A549 (cell line): ENCODE data around the gene MESD. TPM values are rescaled to one million over a fixed set of nuclear protein-coding genes. Genes with fewer than 3 reads are reported as not detected.

ENCODE experiments used
- ATAC-seq, 2 experiments: fragments of 200-7000 bp in 1 of 2; fragments of >200 bp in 1 of 2; cut with Nextera tagmentation in 1 of 2; cut with Tn5 transposase in 1 of 2; 3 replicates each; pipeline versions ENCODE4 v1.8.0 to v1.9.1; 2018 to 2020; ENCODE audit warnings: mild to moderate bottlenecking in 1 of 2, moderate library complexity in 1 of 2
- CTCF ChIA-PET: fragments of 300-600 bp; sonication (Branson Sonifier 250); formaldehyde crosslinking; extraction: SDS; loops from one replicate; lab custom pipeline; 2021; ENCODE audit warnings: antibody characterized with exemption, inconsistent platforms; lab: Yijun Ruan, JAX
- POLR2A ChIA-PET: fragments of 350-600 bp; formaldehyde crosslinking; extraction: SDS; loops from one replicate; lab custom pipeline; 2021; ENCODE audit warnings: antibody characterized with exemption, inconsistent platforms; lab: Yijun Ruan, JAX
- DNase-seq, 2 experiments: peaks; one replicate each; pipeline versions ENCODE4 v3.0.0 to v3.0.0-alpha.2; 2011 to 2016; ENCODE audit warnings: low read depth in 1 of 2, low spot score in 1 of 2
- FAIRE-seq: peaks from 2 replicates; lab custom pipeline; 2011; peaks lifted over from hg19 to GRCh38; lab: Jason Lieb, UNC
- H3K27ac ChIP-seq, 2 experiments: fragments of >200 bp; sonication (Bioruptor Twin); formaldehyde crosslinking; 3 replicates each; pipeline ENCODE4 v1.5.1; 2016 to 2017
- H3K4me1 ChIP-seq: fragments of >200 bp; sonication (Bioruptor Twin); formaldehyde crosslinking; 3 replicates; pipeline ENCODE4 v1.6.1; 2016
- H3K4me2 ChIP-seq: fragments of >200 bp; sonication (Bioruptor Twin); formaldehyde crosslinking; 3 replicates; pipeline ENCODE4 v1.6.1; 2016
- H3K4me3 ChIP-seq: fragments of >200 bp; sonication (Bioruptor Twin); formaldehyde crosslinking; 3 replicates; pipeline ENCODE4 v1.5.1; 2016
- H3K9me3 ChIP-seq: fragments of >200 bp; sonication (Bioruptor Twin); formaldehyde crosslinking; 3 replicates; pipeline ENCODE4 v1.6.1; 2016
- CEBPB ChIP-seq, 2 experiments: fragments of >200 bp in 1 of 2; sonication (Bioruptor Twin) in 1 of 2; formaldehyde crosslinking in 1 of 2; IDR thresholded peaks; 2 replicates each; pipeline ENCODE4 v1.6.1; 2012 to 2016
- CHD4 ChIP-seq: fragments of 200-600 bp; sonication (generic); IDR thresholded peaks from 2 replicates; pipeline ENCODE4 v1.6.1; 2016; ENCODE audit warnings: antibody characterized with exemption, mild to moderate bottlenecking, borderline replicate concordance
- EHF ChIP-seq: fragments of 250-450 bp; sonication (Bioruptor Pico); IDR thresholded peaks from 2 replicates; pipeline ENCODE4 v1.5.0; 2020; ENCODE audit warnings: mild to moderate bottlenecking
- EHMT2 ChIP-seq: fragments of 200-600 bp; sonication (generic); IDR thresholded peaks from 2 replicates; pipeline ENCODE4 v1.6.1; 2016; ENCODE audit warnings: antibody characterized with exemption, low read depth, mild to moderate bottlenecking, moderate library complexity
- FOSB ChIP-seq: fragments of 250-450 bp; sonication (Bioruptor Pico); IDR thresholded peaks from 2 replicates; pipeline ENCODE4 v1.5.0; 2020; ENCODE audit warnings: mild to moderate bottlenecking, moderate library complexity
- FOSL2 ChIP-seq, 2 experiments: fragments of 450-650 bp in 1 of 2; fragments of >200 bp in 1 of 2; sonication (Bioruptor Twin) in 1 of 2; formaldehyde crosslinking; IDR thresholded peaks; 2 replicates each; pipeline versions ENCODE4 v1.5.0 to v1.6.1; 2016 to 2020; ENCODE audit warnings: mild to moderate bottlenecking in 1 of 2, moderate library complexity in 1 of 2
- FOXS1 ChIP-seq: fragments of 250-450 bp; sonication (Bioruptor Pico); IDR thresholded peaks from 2 replicates; pipeline ENCODE4 v1.5.0; 2020; ENCODE audit warnings: mild to moderate bottlenecking, moderate library complexity
- HEYL ChIP-seq: fragments of 250-450 bp; sonication (Bioruptor Pico); IDR thresholded peaks from 2 replicates; pipeline ENCODE4 v1.8.0; 2021; ENCODE audit warnings: mild to moderate bottlenecking, moderate library complexity
- HOXB5 ChIP-seq: fragments of 250-450 bp; sonication (Bioruptor Pico); IDR thresholded peaks from 2 replicates; pipeline ENCODE4 v1.5.0; 2020; ENCODE audit warnings: mild to moderate bottlenecking, moderate library complexity
- KDM5A ChIP-seq: fragments of 200-600 bp; sonication (generic); IDR thresholded peaks from 2 replicates; pipeline ENCODE4 v1.6.1; 2016; ENCODE audit warnings: antibody characterized with exemption, mild to moderate bottlenecking
- MYC ChIP-seq: IDR thresholded peaks from 2 replicates; pipeline ENCODE4 v1.6.1; 2012; ENCODE audit warnings: mild to moderate bottlenecking, inconsistent platforms, low read length, improper control_type of control experiment, borderline replicate concordance
- NFE2L2 ChIP-seq: fragments of 150-350 bp; conservative IDR thresholded peaks from 2 replicates; pipeline ENCODE4 v1.6.1; 2014; ENCODE audit warnings: low read length
- NR3C1 ChIP-seq: fragments of >200 bp; sonication (Bioruptor Twin); formaldehyde crosslinking; IDR thresholded peaks from 3 replicates; pipeline ENCODE4 v1.6.1; 2017
- PBX3 ChIP-seq: IDR thresholded peaks from 2 replicates; pipeline ENCODE4 v1.6.1; 2012
- PHF8 ChIP-seq: fragments of 200-600 bp; sonication (generic); IDR thresholded peaks from 2 replicates; pipeline ENCODE4 v1.6.1; 2016; ENCODE audit warnings: low read depth, mild to moderate bottlenecking, antibody characterized with exemption, moderate library complexity, borderline replicate concordance
- POLR2A ChIP-seq: IDR thresholded peaks from 2 replicates; pipeline ENCODE4 v1.6.1; 2012; ENCODE audit warnings: mild to moderate bottlenecking, low read length
- RAD21 ChIP-seq, 2 experiments: fragments of >200 bp in 1 of 2; sonication (Bioruptor Twin) in 1 of 2; formaldehyde crosslinking in 1 of 2; IDR thresholded peaks in 1 of 2; conservative IDR thresholded peaks in 1 of 2; 2 replicates in 1 of 2; 3 replicates in 1 of 2; pipeline ENCODE4 v1.6.1; 2012 to 2018; ENCODE audit warnings: inconsistent platforms in 1 of 2
- RARB ChIP-seq: fragments of 250-450 bp; sonication (Bioruptor Pico); IDR thresholded peaks from 2 replicates; pipeline ENCODE4 v1.8.0; 2021; ENCODE audit warnings: mild to moderate bottlenecking, moderate library complexity
- RCOR1 ChIP-seq: fragments of 150-350 bp; IDR thresholded peaks from 2 replicates; pipeline ENCODE4 v1.6.1; 2014; ENCODE audit warnings: antibody characterized with exemption, low read length, low read depth
- REST ChIP-seq: fragments of 200-600 bp; sonication (generic); IDR thresholded peaks from 2 replicates; pipeline ENCODE4 v1.6.1; 2016; ENCODE audit warnings: antibody characterized with exemption, mild to moderate bottlenecking, moderate library complexity
- RFX5 ChIP-seq: fragments of 450-650 bp; IDR thresholded peaks from 2 replicates; pipeline ENCODE4 v1.7.1; 2014; ENCODE audit warnings: antibody characterized with exemption, mild to moderate bottlenecking, moderate library complexity
- RNF2 ChIP-seq: fragments of 200-600 bp; sonication (generic); IDR thresholded peaks from 2 replicates; pipeline ENCODE4 v1.6.1; 2016; ENCODE audit warnings: low read depth, mild to moderate bottlenecking, antibody characterized with exemption, moderate library complexity, borderline replicate concordance
- TFCP2L1 ChIP-seq: fragments of 250-450 bp; sonication (Bioruptor Pico); IDR thresholded peaks from 2 replicates; pipeline ENCODE4 v1.5.0; 2021; ENCODE audit warnings: mild to moderate bottlenecking
- TP53 ChIP-seq: fragments of 250-450 bp; sonication (Bioruptor Pico); IDR thresholded peaks from 2 replicates; pipeline ENCODE4 v1.5.0; 2021; ENCODE audit warnings: mild to moderate bottlenecking, moderate library complexity
- ZC3H11A ChIP-seq: fragments of 450-650 bp; IDR thresholded peaks from 2 replicates; pipeline ENCODE4 v1.6.1; 2014; ENCODE audit warnings: antibody characterized with exemption, mild to moderate bottlenecking
- ZNF302 ChIP-seq: fragments of 250-450 bp; sonication (Bioruptor Pico); IDR thresholded peaks from 2 replicates; pipeline ENCODE4 v1.9.0; 2021; ENCODE audit warnings: inconsistent platforms, mild to moderate bottlenecking, moderate library complexity
- ZSCAN20 ChIP-seq: fragments of 250-450 bp; sonication (Bioruptor Pico); IDR thresholded peaks from 2 replicates; pipeline ENCODE4 v1.8.0; 2022; ENCODE audit warnings: mild to moderate bottlenecking, moderate library complexity
- WGBS: methylation state at CpG from one replicate; pipeline ENCODE4 v1.1.6; 2017; ENCODE audit errors: missing lambda C conversion rate; 5-methylcytosine and 5-hydroxymethylcytosine counted together
- polyA plus RNA-seq, 4 experiments: library from polyadenylated mRNA; depleted of rRNA in 3 of 4; stranded (reverse); fragments of >200 nt; fragmentation: RNase III in 1 of 4; extraction: RNeasy Plus Mini Kit Qiagen cat#74134 plus additional on column Dnase treatment in 1 of 4; gene quantifications; 2 replicates in 3 of 4; 3 replicates in 1 of 4; pipeline ENCODE4 v1.2.3, GENCODE V29; 2011 to 2017

Gene MESD
- polyA plus RNA-seq, 2 of the 4 experiments (the other 2 are of a cell fraction): 35.6 to 39.4 TPM

- TF ChIP-seq POLR2A (no peak), FOXS1 (no peak), ZNF302 (CRISPR knock-in tag) (no peak), RCOR1 (no peak), ZC3H11A (no peak), MYC (no peak), EHF (CRISPR knock-in tag) (no peak), CHD4 (no peak), PHF8 (no peak), EHMT2 (no peak), RNF2 (no peak), TP53 (no peak), NFE2L2 (no peak), RFX5 (no peak), REST (no peak), PBX3 (no peak), HEYL (CRISPR knock-in tag) (no peak), RARB (no peak)
- DNase-seq: no peak
- ChIA-PET CTCF (no interaction called here), POLR2A (no interaction called here)
- 85% methylated on average over 20 of the region's 20 CpGs for WGBS
- Histone ChIP-seq H3K9me3 (no peaks in the 10 kb centered on the region), H3K27ac (no peak overlapping the region), H3K4me1 (no peaks in the 10 kb centered on the region; the same call in 2 of the 3 replicates), H3K4me3 (no peak overlapping the region), H3K4me2 (no peak overlapping the region)
- no peak for ATAC-seq
- no peak for FAIRE-seq
Observed at GRCh38 chr15:80931721-80932512, 57.7 kb downstream of the MESD start.

- ATAC-seq (no peak), DNase-seq (no peak), FAIRE-seq (no peak)
- Histone ChIP-seq H3K27ac (no peak overlapping the region), H3K4me1 (no peaks in the 10 kb centered on the region; the same call in 2 of the 3 replicates), H3K4me3 (no peak overlapping the region), H3K9me3 (no peaks in the 10 kb centered on the region), H3K4me2 (no peak overlapping the region)
- ChIA-PET POLR2A (no interaction called here), CTCF (no interaction called here)
- 77% methylated on average over 2 of the region's 2 CpGs for WGBS
- TF ChIP-seq KDM5A (no peak), CEBPB (IDR thresholded peaks at IDR 0.05) (no peak), ZSCAN20 (no peak), TFCP2L1 (CRISPR knock-in tag) (no peak), ZC3H11A (no peak), RAD21 (conservative IDR thresholded peaks at IDR 0.05 in 1 of 2, IDR thresholded peaks at IDR 0.05 in 1 of 2) (no peak), HEYL (CRISPR knock-in tag) (no peak), RNF2 (no peak), HOXB5 (CRISPR knock-in tag) (no peak), NR3C1 (no peak), FOSL2 (IDR thresholded peaks at IDR 0.05) (no peak), FOSL2 (CRISPR knock-in tag; IDR thresholded peaks at IDR 0.05) (no peak), MYC (no peak), FOSB (CRISPR knock-in tag) (no peak)
Observed at GRCh38 chr15:80931191-80931590, 58.4 kb downstream of the MESD start.
